GM12874 (cell line): Measurements from ENCODE around the gene RDH16.

Experiments used
- TF ChIP-seq, protein P1 (sequence below): IDR thresholded peaks from 2 replicates; pipeline ENCODE4 v1.5.1; 2011; ENCODE audit warnings: low read depth, mild to moderate bottlenecking, control low read depth, low read length, moderate library complexity; ENCODE audit not compliant: insufficient read depth

RDH16 gene

DNA sequence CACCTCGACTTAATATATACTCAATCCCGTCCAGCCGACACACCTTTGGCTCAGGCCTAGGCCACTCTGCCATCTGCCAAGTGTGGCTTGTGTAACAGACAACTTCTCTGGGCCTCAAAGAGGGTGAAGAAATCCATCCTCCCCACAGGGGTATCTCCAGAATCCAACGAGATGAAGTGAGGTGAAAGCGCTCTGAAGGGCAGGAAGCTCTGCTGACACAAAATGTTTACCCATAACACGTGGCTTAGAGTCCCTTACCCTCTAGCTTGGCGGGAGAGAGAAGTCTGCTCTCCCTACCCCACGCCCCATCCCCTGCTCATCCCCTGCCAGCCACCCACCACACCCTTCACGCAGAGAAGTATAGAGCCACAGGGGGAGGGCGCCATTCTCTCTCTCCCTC, 35.9 kb upstream of the RDH16 start:
- TF ChIP-seq, protein P1, sequence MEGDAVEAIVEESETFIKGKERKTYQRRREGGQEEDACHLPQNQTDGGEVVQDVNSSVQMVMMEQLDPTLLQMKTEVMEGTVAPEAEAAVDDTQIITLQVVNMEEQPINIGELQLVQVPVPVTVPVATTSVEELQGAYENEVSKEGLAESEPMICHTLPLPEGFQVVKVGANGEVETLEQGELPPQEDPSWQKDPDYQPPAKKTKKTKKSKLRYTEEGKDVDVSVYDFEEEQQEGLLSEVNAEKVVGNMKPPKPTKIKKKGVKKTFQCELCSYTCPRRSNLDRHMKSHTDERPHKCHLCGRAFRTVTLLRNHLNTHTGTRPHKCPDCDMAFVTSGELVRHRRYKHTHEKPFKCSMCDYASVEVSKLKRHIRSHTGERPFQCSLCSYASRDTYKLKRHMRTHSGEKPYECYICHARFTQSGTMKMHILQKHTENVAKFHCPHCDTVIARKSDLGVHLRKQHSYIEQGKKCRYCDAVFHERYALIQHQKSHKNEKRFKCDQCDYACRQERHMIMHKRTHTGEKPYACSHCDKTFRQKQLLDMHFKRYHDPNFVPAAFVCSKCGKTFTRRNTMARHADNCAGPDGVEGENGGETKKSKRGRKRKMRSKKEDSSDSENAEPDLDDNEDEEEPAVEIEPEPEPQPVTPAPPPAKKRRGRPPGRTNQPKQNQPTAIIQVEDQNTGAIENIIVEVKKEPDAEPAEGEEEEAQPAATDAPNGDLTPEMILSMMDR: no peak

DNA sequence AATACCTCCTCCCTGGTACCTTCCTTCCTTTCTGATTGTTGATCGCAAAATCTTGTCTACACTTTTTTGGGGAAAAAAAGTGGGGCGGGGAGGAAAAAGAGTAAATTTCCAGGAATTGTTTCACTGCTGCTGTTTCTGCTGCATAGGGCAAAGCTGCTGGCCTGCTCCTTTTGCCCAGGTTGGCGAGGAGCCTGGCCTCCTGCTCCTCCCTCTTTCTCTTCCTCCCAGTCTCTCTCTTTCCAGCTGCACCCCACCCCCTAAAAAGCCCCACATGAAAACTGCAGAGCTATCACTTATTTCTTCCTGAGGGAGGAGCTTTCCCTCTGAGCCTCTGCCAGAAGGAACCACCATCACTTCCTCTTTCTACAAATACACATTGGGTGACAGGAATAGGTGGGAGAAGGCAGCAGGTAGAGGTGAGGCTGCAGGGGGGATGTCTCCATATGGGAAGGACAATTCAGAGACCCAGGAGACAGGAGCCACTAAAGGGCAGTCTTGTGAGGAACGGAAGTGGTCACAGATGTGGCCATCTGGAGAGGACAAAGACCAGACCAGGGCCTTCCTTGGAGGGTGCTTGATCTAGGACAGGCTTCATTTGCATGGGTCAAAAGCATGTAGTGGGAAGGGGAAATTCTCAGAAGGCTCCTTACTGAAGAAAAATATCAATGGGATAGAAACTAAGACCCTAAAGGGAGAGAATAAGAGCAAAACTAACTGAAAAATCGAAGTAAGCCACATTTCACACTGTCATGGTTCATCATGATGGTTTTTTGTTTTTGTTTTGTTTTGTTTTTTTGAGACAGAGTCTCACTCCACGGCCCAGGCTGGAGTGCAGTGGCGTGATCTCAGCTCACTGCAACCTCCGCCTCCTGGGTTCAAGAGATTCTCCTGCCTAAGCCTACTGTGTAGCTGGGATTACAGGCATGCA, 34.2 kb upstream of the RDH16 start:
- TF ChIP-seq, protein P1: no peak

DNA sequence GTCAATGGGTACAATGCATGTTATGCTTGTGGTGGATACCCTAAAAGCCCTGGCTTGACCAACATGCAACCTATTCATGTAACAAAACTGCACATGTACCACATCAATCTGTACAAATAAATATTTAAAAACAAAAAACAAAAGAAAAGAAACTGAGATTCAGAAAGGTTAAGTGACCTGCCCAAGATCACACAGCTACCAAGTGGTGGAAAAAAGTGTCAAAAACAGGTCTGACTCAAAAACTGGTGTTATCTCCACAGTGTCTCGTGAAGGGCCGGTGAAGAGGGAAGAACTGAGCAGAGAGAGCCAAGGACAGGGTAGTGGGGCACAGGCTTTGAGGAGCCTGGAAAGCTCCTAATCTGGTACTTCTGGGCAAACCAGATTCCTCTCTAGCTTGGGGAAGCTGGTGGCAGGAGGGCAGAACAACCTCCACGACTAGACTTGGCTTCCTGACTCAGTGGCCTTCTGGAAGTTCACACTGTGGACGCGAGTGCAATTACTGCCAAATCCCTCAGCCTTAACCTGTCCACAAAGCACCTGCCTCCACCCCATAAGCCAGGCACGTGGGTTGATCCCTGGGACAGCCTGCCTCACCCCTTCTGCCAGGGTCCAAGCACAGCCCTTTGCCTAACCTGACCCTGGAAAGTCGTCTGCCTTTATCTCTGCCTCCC, 33.4 kb upstream of the RDH16 start:
- TF ChIP-seq, protein P1: no peak

DNA sequence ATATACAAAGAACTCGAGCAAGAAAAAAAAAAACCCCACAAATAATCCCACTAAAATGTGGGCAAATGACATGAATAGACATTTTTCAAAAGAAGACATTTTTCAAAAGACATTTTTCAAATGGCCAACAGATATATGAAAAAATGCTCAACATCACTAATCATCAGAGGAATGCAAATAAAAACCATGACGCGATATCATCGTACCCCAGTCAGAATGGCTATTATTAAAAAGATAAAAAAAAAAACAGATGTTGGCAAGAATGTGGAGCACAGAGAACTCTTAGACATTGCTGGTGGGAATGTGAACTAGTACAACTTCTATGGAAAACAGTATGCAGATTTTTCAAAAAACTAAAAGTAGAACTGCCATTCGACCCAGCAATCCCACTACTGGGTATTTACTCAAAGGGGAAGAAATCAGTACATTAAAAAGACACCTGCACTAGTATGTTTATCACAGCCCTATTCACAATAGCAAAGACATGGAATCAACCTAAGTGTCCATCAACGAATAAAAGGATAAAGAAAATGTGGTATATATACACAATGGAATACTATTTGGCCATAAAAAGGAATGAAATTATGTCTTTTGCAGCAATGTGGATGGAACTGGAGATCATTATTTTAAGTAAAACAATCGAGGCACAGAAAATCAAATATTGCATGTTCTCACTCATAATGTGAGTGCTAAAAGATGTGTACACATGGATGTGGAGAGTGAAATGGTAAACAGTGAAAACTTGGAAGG, 32.6 kb upstream of the RDH16 start:
- TF ChIP-seq, protein P1: no peak

DNA sequence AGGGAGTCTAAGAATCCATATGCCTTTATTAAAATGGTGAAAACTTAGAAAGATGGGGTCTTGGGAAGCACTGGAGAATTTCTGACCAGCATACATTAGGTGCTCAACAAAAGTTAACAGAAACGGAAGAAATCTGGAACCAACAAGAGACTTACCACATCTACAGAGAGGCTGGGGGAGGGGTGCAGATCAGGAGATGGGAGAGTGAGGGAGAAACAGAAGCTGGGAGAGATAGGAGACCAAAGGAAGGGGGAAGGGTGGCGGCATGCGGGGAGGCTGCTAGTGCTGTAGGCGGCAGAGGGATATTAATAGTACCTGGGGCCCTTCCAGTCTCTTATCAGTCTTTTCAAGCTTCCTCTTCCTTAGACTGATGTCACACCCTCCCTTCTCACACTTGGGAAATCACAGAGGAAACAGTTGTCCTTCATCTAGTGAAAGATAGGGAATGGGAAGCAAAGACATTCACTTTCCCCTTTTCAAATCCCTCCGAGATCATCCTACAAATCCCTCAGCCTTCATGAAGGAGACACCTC, 30.9 kb upstream of the RDH16 start:
- TF ChIP-seq, protein P1: no peak

DNA sequence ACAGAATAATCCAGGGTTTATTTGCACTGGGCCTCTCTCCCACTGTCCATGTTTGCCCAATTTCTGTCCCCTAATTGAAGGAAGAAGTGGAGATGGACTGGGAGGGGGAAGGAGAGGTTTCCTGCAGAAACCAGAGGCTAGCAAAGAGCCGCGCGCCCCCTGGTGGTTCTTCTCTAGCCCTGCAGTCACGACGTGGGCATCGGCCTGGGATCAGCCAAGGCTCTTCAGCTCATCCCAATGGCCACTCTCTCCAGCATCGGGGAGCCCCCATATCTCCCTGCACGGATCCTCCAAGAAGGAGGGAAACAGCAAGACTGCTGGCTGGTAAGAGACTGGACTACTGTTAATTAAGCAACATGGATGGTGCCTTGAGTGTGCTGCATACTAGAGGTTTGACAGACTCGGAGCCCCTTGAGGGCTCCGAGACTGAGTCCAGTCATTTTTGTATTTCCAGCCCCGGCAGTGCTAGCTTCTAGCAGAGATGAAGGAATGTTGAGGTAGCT, 30.2 kb upstream of the RDH16 start:
- TF ChIP-seq, protein P1: peak; percentile 96
